ENCODE measurements around the gene ZFYVE19.

DNA sequence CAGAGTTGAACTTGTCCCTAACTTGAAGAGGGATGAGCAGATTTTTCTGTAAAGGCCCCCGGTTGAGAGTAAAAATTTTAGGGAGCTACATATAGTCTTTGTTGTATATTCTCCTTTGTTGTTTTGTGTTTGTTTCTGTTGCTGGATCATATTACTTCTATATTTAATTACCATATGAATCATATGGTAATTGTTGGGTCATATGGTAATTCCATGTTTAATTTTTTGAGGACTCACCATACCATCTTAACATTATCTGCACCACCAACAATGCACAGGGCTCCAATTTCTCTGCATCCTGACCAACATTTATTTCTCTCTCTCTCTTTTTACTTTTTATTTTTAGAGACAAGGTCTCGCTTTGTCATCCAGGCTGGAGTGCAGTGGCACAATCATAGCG, 7.4 kb upstream of the ZFYVE19 start:
- TF ChIP-seq CTCF (IDR thresholded peaks at IDR 0.05), result no peak
- TF ChIP-seq, protein P1, sequence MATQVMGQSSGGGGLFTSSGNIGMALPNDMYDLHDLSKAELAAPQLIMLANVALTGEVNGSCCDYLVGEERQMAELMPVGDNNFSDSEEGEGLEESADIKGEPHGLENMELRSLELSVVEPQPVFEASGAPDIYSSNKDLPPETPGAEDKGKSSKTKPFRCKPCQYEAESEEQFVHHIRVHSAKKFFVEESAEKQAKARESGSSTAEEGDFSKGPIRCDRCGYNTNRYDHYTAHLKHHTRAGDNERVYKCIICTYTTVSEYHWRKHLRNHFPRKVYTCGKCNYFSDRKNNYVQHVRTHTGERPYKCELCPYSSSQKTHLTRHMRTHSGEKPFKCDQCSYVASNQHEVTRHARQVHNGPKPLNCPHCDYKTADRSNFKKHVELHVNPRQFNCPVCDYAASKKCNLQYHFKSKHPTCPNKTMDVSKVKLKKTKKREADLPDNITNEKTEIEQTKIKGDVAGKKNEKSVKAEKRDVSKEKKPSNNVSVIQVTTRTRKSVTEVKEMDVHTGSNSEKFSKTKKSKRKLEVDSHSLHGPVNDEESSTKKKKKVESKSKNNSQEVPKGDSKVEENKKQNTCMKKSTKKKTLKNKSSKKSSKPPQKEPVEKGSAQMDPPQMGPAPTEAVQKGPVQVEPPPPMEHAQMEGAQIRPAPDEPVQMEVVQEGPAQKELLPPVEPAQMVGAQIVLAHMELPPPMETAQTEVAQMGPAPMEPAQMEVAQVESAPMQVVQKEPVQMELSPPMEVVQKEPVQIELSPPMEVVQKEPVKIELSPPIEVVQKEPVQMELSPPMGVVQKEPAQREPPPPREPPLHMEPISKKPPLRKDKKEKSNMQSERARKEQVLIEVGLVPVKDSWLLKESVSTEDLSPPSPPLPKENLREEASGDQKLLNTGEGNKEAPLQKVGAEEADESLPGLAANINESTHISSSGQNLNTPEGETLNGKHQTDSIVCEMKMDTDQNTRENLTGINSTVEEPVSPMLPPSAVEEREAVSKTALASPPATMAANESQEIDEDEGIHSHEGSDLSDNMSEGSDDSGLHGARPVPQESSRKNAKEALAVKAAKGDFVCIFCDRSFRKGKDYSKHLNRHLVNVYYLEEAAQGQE (IDR thresholded peaks at IDR 0.05; ENCODE audit: insufficient read depth in 1 of 2, low read depth in 2 of 2, low read length in 1 of 2), result no peak

Data from Panc1 (cell line).